Measurements from ENCODE around the gene AEBP2.
"Not testable (repeated sequence)": the region's sequence is repeated elsewhere in the genome, so short reads cannot be mapped to it uniquely, and the experiment has no call there.

AEBP2 gene

GRCh38 chr12:19439059-19440018, at the start of gene AEBP2:
TSS of gene AEBP2 (plus strand) at chr12:19439492. CDS start at chr12:19439700, 208 bp downstream.
- DNase-seq (ENCODE audit: low read depth in 2 of 2), result peak; percentile 62 to 74

GRCh38 chr12:19390051-19390598, 49.2 kb upstream of the AEBP2 start:
- no peak for DNase-seq (ENCODE audit: low read depth in 2 of 2)

DNA sequence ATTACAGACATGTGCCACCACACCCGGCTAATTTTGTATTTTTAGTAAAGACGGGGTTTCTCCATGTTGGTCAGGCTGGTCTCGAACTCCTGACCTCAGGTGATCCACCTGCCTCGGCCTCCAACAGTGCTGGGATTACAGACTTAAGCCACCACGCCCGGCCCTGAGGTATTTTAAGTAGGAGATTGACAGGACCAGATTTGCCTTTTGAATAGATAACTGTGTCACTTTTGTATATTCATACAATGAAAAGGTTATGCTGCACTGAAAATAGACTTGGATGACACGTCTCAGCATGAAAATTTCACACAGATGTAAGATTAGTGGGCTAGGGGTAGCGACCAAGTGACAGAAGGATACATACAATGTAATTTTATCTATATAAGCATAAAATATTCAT, 46.6 kb upstream of the AEBP2 start:
- not testable (repeated sequence) for DNase-seq (ENCODE audit: low read depth in 2 of 2)

DNA sequence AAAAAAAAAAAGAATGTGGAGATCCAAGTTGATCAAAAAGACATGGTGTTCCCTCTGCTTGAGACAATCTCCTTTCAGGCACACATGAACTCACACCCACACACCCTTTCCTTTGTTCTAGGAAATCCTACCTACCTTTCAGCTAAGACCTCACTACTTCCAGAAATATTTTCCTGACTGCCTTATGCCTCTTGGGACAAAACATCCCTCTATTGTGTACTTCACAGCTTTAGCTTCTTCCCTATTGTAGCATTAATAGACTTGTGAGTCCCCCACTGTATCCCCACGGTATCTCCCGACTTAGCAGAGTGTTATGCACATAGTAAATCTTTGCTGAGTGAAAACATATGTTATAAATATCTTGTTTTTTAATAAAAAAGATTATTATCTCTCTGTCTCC, 44.9 kb upstream of the AEBP2 start:
- DNase-seq (ENCODE audit: low read depth in 2 of 2), result no peak

- DNase-seq (ENCODE audit: low read depth in 2 of 2), result no peak
Observed at GRCh38 chr12:19397534-19397933, 41.8 kb upstream of the AEBP2 start.

GRCh38 chr12:19398376-19399363, 40.6 kb upstream of the AEBP2 start:
- DNase-seq (ENCODE audit: low read depth in 2 of 2), result no peak

GRCh38 chr12:19400649-19401285, 38.5 kb upstream of the AEBP2 start:
- not testable (repeated sequence) for DNase-seq (ENCODE audit: low read depth in 2 of 2)

DNA sequence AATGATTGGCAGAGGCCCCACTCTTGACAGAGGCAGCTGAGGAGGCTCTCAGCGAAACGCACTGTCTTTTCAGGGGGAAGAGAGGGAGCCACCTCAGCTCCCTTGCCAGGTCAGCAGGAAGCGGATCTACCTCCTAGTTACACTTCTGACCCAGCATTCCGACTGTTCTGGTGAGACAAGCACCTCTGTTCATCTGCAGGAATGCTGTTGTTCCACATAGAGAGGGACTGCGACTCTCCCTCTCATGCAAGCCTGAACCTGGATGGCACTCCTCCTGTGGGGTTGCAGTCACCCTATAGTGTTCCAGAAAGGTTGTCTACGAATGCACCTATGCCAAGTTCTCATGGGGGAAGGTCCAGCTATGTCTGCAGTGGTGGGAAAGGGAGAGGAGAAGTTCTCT, 37.1 kb upstream of the AEBP2 start:
- DNase-seq (ENCODE audit: low read depth in 2 of 2), result no peak

GRCh38 chr12:19402743-19403431, 36.4 kb upstream of the AEBP2 start:
- no peak for DNase-seq (ENCODE audit: low read depth in 2 of 2)

- DNase-seq (ENCODE audit: low read depth in 2 of 2), result no peak
Observed at GRCh38 chr12:19404242-19404880, 34.9 kb upstream of the AEBP2 start.

DNA sequence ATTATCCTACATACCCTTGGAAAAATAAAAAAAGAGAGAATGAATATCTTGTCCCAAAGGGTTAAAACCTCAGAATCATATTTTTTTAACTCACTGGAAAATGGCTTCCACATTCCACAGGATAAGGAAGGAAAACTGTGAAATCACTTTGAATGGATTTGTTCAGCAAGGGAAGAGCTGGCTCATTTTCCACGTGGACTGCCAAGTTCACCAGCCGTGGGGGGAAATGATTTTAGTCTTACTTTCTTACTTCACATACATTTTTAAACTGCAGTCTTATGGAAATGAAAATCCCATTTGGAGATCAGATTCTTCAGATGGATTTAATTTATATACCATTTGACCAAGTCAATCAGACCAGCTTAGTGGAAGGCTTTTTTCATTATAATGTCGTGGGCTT, 29.9 kb upstream of the AEBP2 start:
- no peak for DNase-seq (ENCODE audit: low read depth in 2 of 2)

GRCh38 chr12:19410211-19410610, 29.1 kb upstream of the AEBP2 start:
- DNase-seq (ENCODE audit: low read depth in 2 of 2), result no peak

DNA sequence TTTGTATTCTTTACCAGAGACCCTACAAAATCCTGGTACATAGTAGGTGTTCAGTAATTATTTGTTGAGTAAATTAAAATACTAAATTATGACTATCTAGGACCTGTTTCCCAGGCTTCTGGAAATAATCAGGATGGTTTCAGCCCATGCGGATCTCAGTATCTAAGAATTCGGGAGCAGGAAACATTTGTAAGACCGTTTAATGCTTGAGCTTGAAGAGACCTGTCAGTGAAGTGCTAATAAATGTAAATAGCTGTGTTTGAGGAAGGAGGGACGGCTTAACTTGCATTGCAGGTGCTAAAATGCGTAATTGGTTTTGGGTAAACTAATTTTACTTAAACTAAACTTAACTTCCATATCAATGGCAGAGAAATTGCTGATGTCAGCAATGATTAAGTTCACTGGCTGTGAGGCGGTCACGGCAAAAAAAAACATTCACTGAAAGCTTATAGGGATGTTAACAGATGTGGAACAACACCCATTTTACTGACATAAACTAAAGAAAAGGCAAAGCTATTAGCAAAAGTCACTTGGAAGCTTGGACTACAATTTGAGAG, 28.6 kb upstream of the AEBP2 start:
- DNase-seq (ENCODE audit: low read depth in 2 of 2), result no peak

DNA sequence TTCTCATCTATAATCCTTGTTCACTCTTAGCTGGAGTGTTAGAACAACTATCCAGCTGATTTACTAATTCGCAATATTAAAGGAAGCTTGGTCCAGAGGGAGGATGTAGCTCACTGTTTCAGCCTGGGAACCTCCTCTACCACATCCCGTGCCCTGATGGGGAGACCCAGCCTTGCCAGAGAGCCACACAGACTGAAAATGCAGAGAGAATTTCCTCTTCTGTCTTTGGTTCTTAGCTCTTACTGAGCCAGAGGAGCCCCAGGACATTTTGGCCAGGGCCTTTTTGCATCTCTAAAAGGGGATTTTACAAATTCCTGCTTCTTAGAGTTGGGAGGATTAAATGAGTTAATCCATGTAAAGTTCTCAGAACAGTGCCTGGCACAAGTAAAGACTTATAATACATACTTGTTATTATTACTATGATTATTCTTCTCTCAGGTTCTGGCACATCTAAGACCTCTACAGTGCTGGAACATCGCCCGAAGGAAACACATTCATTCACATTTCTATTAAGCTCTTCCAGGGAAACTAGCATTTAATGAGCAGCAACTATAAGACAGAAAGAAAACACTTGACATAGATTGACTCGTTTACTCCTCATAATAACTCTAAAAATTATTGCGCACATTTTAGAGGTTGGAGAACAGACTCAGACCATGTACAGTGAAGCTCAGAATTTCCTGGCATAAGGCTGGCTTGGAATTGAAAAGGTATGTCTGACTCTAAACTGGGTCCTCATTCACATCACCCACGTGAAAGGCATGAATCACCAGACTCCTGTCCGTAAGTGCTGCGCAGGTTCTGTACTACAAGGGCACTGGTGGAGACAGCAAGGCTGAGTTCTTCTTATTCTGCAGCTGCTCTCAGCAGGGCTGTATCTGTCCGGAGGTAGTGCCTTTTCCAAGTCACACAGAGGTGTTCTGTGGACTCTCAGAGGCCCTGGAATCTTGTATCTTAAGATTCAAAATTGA, 27.8 kb upstream of the AEBP2 start:
- no peak for DNase-seq (ENCODE audit: low read depth in 2 of 2)

- DNase-seq (ENCODE audit: low read depth in 2 of 2), result no peak
Observed at GRCh38 chr12:19412844-19413243, 26.4 kb upstream of the AEBP2 start.

DNA sequence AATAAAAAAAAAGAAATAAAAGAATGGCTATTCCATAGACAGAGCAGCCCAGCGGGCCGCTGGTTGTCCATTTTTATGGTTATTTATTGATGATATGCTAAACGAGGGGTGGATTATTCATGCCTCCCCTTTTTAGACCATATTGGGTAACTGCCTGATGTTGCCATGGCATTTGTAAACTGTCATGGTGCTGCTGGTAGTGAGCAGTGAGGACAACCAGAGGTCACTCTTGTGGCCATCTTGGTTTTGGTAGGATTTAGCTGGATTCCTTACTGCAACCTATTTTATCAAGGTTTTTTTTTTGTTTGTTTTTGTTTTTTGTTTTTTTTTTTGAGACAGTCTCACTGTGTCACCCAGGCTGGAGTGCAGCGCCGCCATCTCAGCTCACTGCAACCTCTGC, 25.7 kb upstream of the AEBP2 start:
- not testable (repeated sequence) for DNase-seq (ENCODE audit: low read depth in 2 of 2)

DNA sequence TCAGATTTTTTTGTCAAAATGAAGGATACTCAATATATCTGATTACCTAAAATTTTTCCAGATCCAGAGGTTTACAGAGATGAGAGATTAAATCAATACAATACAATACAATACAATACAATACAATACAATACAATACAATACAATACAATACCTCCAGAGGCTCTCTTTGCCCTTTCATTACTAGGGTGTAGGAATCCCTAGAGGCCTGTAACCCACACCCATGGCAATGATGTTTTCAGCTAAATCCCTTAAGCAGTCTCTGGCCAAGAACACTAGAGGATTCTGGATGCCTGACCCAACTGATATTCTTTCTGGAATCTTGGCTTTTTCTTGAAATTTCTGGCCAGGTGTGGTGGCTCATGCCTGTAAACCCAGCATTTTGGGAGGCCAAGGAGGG, 23.7 kb upstream of the AEBP2 start:
- DNase-seq (ENCODE audit: low read depth in 2 of 2), result no peak

GRCh38 chr12:19419086-19419485, 20.2 kb upstream of the AEBP2 start:
- DNase-seq (ENCODE audit: low read depth in 2 of 2), result no peak

All from activated CD4-positive, alpha-beta T cell treated with anti-CD3 and anti-CD28 coated beads for 24 hours (primary cell).